Neural cell (in vitro differentiated cells): ENCODE results near the gene CTNNA2. TPM values are rescaled to one million over a fixed set of nuclear protein-coding genes. Genes with fewer than 3 reads are reported as not detected.

Experiments
- H2AFZ ChIP-seq: fragments of 200-600, 300-800 bp; sonication (generic), shearing (Covaris generic); 2 replicates; pipeline ENCODE4 v1.6.0; 2014; ENCODE audit warnings: low read depth, mild to moderate bottlenecking, antibody characterized with exemption, low read length, moderate library complexity
- H3F3A ChIP-seq: fragments of 200-600 bp; shearing (Covaris generic); 2 replicates; pipeline ENCODE4 v1.6.1; 2016; ENCODE audit warnings: mild to moderate bottlenecking, moderate library complexity, mixed read lengths, antibody characterized with exemption, low read length; ENCODE audit not compliant: insufficient read depth, poor library complexity, severe bottlenecking
- H3K27ac ChIP-seq: fragments of 200-600, 300-800 bp; sonication (generic), shearing (Covaris generic); 2 replicates; pipeline ENCODE4 v1.5.1; 2014; ENCODE audit warnings: mild to moderate bottlenecking, low read length, moderate library complexity
- H3K27me3 ChIP-seq: fragments of 300-800, 200-600 bp; sonication (generic), shearing (Covaris generic); 2 replicates; pipeline ENCODE4 v1.6.0; 2014; ENCODE audit warnings: mild to moderate bottlenecking, low read depth, low read length, moderate library complexity; ENCODE audit not compliant: insufficient read depth
- H3K36me3 ChIP-seq: fragments of 300-800, 200-600 bp; sonication (generic), shearing (Covaris generic); 2 replicates; pipeline ENCODE4 v1.5.1; 2014; ENCODE audit warnings: mild to moderate bottlenecking, antibody characterized with exemption, low read length, moderate library complexity; ENCODE audit not compliant: insufficient read depth
- H3K4me2 ChIP-seq: fragments of 300-800, 200-600 bp; sonication (generic), shearing (Covaris generic); 2 replicates; pipeline ENCODE4 v1.6.0; 2014; ENCODE audit warnings: mild to moderate bottlenecking, low read length
- H3K4me3 ChIP-seq: fragments of 300-800, 200-600 bp; sonication (generic), shearing (Covaris generic); 2 replicates; pipeline ENCODE4 v1.5.1; 2014; ENCODE audit warnings: mild to moderate bottlenecking, low read length, moderate library complexity
- H3K79me2 ChIP-seq: fragments of 200-600 bp; shearing (Covaris generic); replicated peaks from 2 replicates; pipeline ENCODE4 v1.6.0; 2014; ENCODE audit warnings: mild to moderate bottlenecking, low read length, moderate library complexity; ENCODE audit not compliant: insufficient read depth
- H3K9ac ChIP-seq: fragments of 300-800, 200-600 bp; sonication (generic), shearing (Covaris generic); 2 replicates; pipeline ENCODE4 v1.6.1; 2016; ENCODE audit warnings: mild to moderate bottlenecking, low read length, mixed read lengths
- H3K9me2 ChIP-seq: fragments of 200-600 bp; shearing (Covaris generic); 2 replicates; pipeline ENCODE4 v1.6.1; 2016; ENCODE audit warnings: mild to moderate bottlenecking, low read length, mixed read lengths; ENCODE audit not compliant: insufficient read depth
- H3K9me3 ChIP-seq: fragments of 200-600, 300-800 bp; sonication (generic), shearing (Covaris generic); 2 replicates; pipeline ENCODE4 v1.6.1; 2016; ENCODE audit warnings: mild to moderate bottlenecking, mixed run types, low read length, moderate library complexity, mixed read lengths
- H4K20me1 ChIP-seq: fragments of 200-600 bp; shearing (Covaris generic); 2 replicates; pipeline ENCODE4 v1.6.1; 2016; ENCODE audit warnings: mild to moderate bottlenecking, mixed run types; ENCODE audit not compliant: insufficient read depth
- CTCF ChIP-seq: fragments of 450-650 bp; IDR thresholded peaks from 2 replicates; pipeline ENCODE4 v1.5.1; 2014; ENCODE audit warnings: antibody characterized with exemption, mild to moderate bottlenecking, moderate library complexity; ENCODE audit not compliant: poor library complexity, severe bottlenecking
- EP300 ChIP-seq: fragments of 450-650 bp; conservative IDR thresholded peaks from 2 replicates; pipeline ENCODE4 v1.6.1; 2014; ENCODE audit warnings: antibody characterized with exemption, mild to moderate bottlenecking, moderate library complexity; ENCODE audit not compliant: poor library complexity, severe bottlenecking
- EZH2 ChIP-seq: fragments of 200-600, 300-800 bp; shearing (Covaris generic), sonication (generic); IDR thresholded peaks from 2 replicates; pipeline ENCODE4 v1.6.1; 2014; ENCODE audit warnings: antibody characterized with exemption, low read length, borderline replicate concordance, mild to moderate bottlenecking; ENCODE audit not compliant: insufficient read depth, poor library complexity, severe bottlenecking
- MXI1 ChIP-seq: fragments of 450-650 bp; conservative IDR thresholded peaks from 2 replicates; pipeline ENCODE4 v1.6.1; 2014; ENCODE audit warnings: antibody characterized with exemption, mild to moderate bottlenecking; ENCODE audit not compliant: poor library complexity, severe bottlenecking
- POLR2AphosphoS5 ChIP-seq: IDR thresholded peaks from 2 replicates; pipeline ENCODE4 v1.6.1; 2012
- RAD21 ChIP-seq: fragments of 450-650 bp; conservative IDR thresholded peaks from 2 replicates; pipeline ENCODE4 v1.6.1; 2014; ENCODE audit warnings: antibody characterized with exemption, mild to moderate bottlenecking, moderate library complexity
- REST ChIP-seq: IDR thresholded peaks from 2 replicates; pipeline ENCODE4 v1.6.1; 2012; ENCODE audit warnings: borderline replicate concordance
- SMC3 ChIP-seq: fragments of 450-650 bp; conservative IDR thresholded peaks from 2 replicates; pipeline ENCODE4 v1.6.1; 2014; ENCODE audit warnings: antibody characterized with exemption, mild to moderate bottlenecking, moderate library complexity; ENCODE audit not compliant: poor library complexity
- TAF1 ChIP-seq: IDR thresholded peaks from 2 replicates; pipeline ENCODE4 v1.6.1; 2012; ENCODE audit warnings: low read depth
- polyA plus RNA-seq: library from polyadenylated mRNA; depleted of rRNA; stranded (reverse); fragments of >200 nt; gene quantifications from 2 replicates; pipeline ENCODE4 v1.2.3, GENCODE V29; 2014

The CTNNA2 gene
- polyA plus RNA-seq, 1 donor from 2014 or later = 194 TPM

DNA sequence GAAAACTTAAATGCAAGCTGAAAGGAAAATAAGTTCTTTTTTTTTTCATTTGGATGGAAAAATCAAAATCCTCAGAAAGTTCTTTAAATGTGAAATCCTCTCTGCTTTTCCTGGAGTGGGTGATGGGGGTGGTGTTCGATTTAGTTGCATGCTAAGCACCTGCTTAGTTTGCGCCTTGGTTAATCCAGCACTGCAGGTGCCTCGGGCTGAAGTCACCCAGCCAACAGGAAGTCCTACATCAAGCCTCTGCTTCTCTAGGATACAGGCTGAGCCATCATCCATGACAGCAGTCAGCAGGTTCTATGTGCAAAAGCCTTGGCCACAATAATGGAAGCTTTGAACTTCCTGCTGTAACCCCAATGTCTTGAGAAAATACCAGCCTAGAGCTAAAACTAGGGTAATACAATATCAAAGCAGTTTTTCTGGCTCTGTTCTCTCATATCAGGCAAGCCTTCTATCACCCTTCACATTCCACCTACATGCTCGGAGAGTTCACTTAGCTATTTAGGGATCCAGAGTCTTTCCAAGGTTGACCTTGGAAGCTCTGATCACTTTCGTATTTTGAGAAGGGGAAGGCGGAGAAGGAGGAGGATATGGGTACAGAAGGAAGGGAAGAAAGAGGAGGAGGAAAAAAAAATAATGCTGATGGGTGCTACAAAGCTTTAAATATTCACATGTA, 907.8 kb downstream of the CTNNA2 start:
- no peaks in the 10 kb centered on the region for H3F3A ChIP-seq
- no peak overlapping the region for H3K27ac ChIP-seq
- H2AFZ ChIP-seq = no peak overlapping the region
- TF ChIP-seq EZH2 (no peak), RAD21 (no peak), TAF1 (no peak), EP300 (no peak), POLR2AphosphoS5 (no peak), MXI1 (no peak), CTCF (no peak), SMC3 (no peak), REST (no peak)
- H3K9ac ChIP-seq = no peak overlapping the region
- no peaks in the 10 kb centered on the region for H3K9me2 ChIP-seq
- no peaks in the 10 kb centered on the region for H3K79me2 ChIP-seq
- H3K27me3 ChIP-seq = no peaks in the 10 kb centered on the region
- no peaks in the 10 kb centered on the region for H3K36me3 ChIP-seq
- no peaks in the 10 kb centered on the region for H3K9me3 ChIP-seq
- no peak overlapping the region for H3K4me2 ChIP-seq
- no peaks in the 10 kb centered on the region for H4K20me1 ChIP-seq
- H3K4me3 ChIP-seq = no peak overlapping the region

- H3K9me2 ChIP-seq = no peaks in the 10 kb centered on the region
- H3F3A ChIP-seq = no peaks in the 10 kb centered on the region
- no peak overlapping the region for H2AFZ ChIP-seq
- no peaks in the 10 kb centered on the region for H3K36me3 ChIP-seq
- no peaks in the 10 kb centered on the region for H4K20me1 ChIP-seq
- H3K4me2 ChIP-seq = no peak overlapping the region
- no peak overlapping the region for H3K9ac ChIP-seq
- no peak overlapping the region for H3K27ac ChIP-seq
- no peaks in the 10 kb centered on the region for H3K27me3 ChIP-seq
- no peaks in the 10 kb centered on the region for H3K9me3 ChIP-seq
- H3K79me2 ChIP-seq = no peaks in the 10 kb centered on the region
- TF ChIP-seq CTCF (no peak), EZH2 (no peak)
- no peak overlapping the region for H3K4me3 ChIP-seq
Observed at GRCh38 chr2:80429251-80429650, 916.4 kb downstream of the CTNNA2 start.
